Stomach (tissue), 4 donors: Measurements from ENCODE around the gene HDAC11.

Experiments
- CTCF ChIP-seq, 7 experiments: fragments of 450-650 bp in 4 of 7; fragments of 200-600 bp in 3 of 7; sonication (generic) in 3 of 7; IDR thresholded peaks; one replicate each; pipeline ENCODE4 v1.5.1; 2016 to 2019; ENCODE audit warnings: antibody characterized with exemption in 7 of 7, control low read depth in 2 of 7, mild to moderate bottlenecking in 1 of 7
- EP300 ChIP-seq: sonication (generic); formaldehyde crosslinking; IDR thresholded peaks from one replicate; pipeline ENCODE4 v1.6.1; 2017; ENCODE audit warnings: antibody characterized with exemption

DNA sequence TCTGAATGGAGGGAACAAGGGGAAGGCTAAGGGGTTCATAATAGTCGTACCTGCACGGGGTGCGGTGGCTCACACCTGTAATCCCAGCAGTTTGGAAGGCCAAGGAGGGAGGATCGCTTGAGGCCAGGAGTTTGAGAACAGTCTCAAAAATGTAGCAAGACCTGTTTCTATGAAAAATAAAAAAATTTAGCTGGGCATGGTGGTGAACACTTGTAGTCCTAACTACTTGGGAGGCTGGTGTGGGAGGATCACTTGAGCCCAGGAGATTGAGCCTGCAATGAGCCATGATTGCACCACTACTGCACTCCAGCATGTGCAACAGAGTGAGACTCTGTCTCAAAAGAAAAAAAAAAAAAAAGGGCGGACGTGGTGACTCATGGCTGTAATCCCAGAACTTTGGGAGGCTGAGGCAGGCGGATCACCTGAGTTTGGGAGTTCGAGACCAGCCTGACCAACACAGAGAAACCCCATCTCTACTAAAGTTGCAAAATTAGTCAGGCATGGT is 17.9 kb upstream of the HDAC11 start:
- TF ChIP-seq CTCF (IDR thresholded peaks at IDR 0.05) (no peak), EP300 (no peak)
